Measurements from ENCODE around the gene NMUR1.

DNA sequence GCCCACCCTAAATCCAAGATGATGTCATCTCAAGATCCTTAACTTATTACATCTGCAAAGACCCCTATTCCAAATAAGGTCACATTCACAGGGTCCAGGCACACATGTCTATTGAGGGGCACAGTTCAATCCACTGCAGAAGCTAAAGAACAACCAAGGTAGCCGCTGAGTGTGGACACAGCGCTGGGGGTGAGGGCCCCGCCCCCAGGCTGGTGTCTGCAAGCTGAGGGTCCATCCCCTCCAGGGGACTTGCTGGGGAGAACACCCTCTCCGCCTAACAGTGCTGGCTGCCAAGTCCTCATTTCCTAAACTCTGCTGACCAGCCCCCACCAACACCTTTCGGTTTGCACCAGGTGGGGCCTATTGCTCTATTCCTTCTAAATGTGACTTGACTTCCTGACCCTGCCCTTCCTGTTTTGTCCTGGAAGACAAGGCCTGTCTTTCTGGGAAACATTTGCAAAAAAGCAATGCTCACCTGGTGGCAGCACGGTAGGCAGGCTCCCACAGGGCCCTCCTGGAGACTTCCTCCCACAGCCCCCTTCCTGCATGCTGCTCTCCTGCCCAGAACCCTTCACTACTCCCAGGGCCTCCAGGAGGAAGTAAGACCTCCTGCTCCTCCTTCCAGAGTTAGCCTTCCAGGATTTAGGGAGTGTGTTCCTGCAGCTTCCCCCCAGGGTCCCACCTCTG lies 38.0 kb upstream of the NMUR1 start:
- TF ChIP-seq EGR2 (tag by site-specific recombination; IDR thresholded peaks at IDR 0.05; ENCODE audit: low read depth) (no peak), ZNF654 (tag by site-specific recombination; IDR thresholded peaks at IDR 0.05; ENCODE audit: low read depth) (no peak), ZNF138 (tag by site-specific recombination; IDR thresholded peaks at IDR 0.05; ENCODE audit: borderline replicate concordance) (no peak), CTCF (tag by site-specific recombination; IDR thresholded peaks at IDR 0.05) (no peak), MEIS1 (CRISPR knock-in tag; IDR thresholded peaks at IDR 0.05; ENCODE audit: borderline replicate concordance) (no peak)
- TF ChIP-seq, protein P1, sequence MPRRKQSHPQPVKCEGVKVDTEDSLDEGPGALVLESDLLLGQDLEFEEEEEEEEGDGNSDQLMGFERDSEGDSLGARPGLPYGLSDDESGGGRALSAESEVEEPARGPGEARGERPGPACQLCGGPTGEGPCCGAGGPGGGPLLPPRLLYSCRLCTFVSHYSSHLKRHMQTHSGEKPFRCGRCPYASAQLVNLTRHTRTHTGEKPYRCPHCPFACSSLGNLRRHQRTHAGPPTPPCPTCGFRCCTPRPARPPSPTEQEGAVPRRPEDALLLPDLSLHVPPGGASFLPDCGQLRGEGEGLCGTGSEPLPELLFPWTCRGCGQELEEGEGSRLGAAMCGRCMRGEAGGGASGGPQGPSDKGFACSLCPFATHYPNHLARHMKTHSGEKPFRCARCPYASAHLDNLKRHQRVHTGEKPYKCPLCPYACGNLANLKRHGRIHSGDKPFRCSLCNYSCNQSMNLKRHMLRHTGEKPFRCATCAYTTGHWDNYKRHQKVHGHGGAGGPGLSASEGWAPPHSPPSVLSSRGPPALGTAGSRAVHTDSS (tag by site-specific recombination; IDR thresholded peaks at IDR 0.05), result no peak
